Islet precursor cell (in vitro differentiated cells): ENCODE data around the gene KCNK4.
"Not testable (repeated sequence)": the region's sequence is repeated elsewhere in the genome, so short reads cannot be mapped to it uniquely, and the experiment has no call there.

ENCODE experiments used
- DNase-seq: peaks from one replicate; pipeline ENCODE4 v3.0.0-alpha.2; 2018

Gene KCNK4

GRCh38 chr11:64291262-64291751, at the start of gene KCNK4:
Gene KCNK4 (plus strand): TSS chr11:64291302. CDS start chr11:64293019, 1,717 bp downstream.
- no peak for DNase-seq

GRCh38 chr11:64241491-64242374, 49.4 kb upstream of the KCNK4 start:
- DNase-seq = peak; percentile 79

GRCh38 chr11:64243236-64243854, 47.8 kb upstream of the KCNK4 start:
- no peak for DNase-seq

GRCh38 chr11:64244107-64244506, 47.0 kb upstream of the KCNK4 start:
- no peak for DNase-seq

- no peak for DNase-seq
Measured at GRCh38 chr11:64244966-64245365, 46.1 kb upstream of the KCNK4 start.

- DNase-seq = no peak
Measured at GRCh38 chr11:64245401-64245796, 45.7 kb upstream of the KCNK4 start.

- DNase-seq = peak; percentile 98
Measured at GRCh38 chr11:64245797-64246620, 45.1 kb upstream of the KCNK4 start.

GRCh38 chr11:64246621-64246870, 44.6 kb upstream of the KCNK4 start:
- not testable (repeated sequence) for DNase-seq

- DNase-seq = peak; percentile 95
Measured at GRCh38 chr11:64246871-64247728, 44.0 kb upstream of the KCNK4 start, which contains the start of gene PPP1R14B. Gene PPP1R14B (minus strand): TSS chr11:64246943. CDS start chr11:64246673, 270 bp downstream.

- no peak for DNase-seq
Measured at GRCh38 chr11:64247729-64248531, 43.2 kb upstream of the KCNK4 start.

GRCh38 chr11:64248578-64248977, 42.5 kb upstream of the KCNK4 start:
- DNase-seq = no peak

- no peak for DNase-seq
Measured at GRCh38 chr11:64249038-64249437, 42.1 kb upstream of the KCNK4 start.

GRCh38 chr11:64249563-64250414, 41.3 kb upstream of the KCNK4 start:
- DNase-seq = no peak

- no peak for DNase-seq
Measured at GRCh38 chr11:64250415-64251015, 40.6 kb upstream of the KCNK4 start.

GRCh38 chr11:64251016-64251752, 39.9 kb upstream of the KCNK4 start, which contains the start of gene PLCB3:
Gene PLCB3 (plus strand): TSS chr11:64251530. CDS start chr11:64251650, 120 bp downstream.
- DNase-seq = peak; percentile 79

- DNase-seq = no peak
Measured at GRCh38 chr11:64251753-64252002, 39.4 kb upstream of the KCNK4 start.

- peak; percentile 75 for DNase-seq
Measured at GRCh38 chr11:64252003-64252872, 38.9 kb upstream of the KCNK4 start.

- no peak for DNase-seq
Measured at GRCh38 chr11:64253043-64253442, 38.1 kb upstream of the KCNK4 start.
